ENCODE measurements around the gene RTEL1.

The RTEL1 gene

DNA sequence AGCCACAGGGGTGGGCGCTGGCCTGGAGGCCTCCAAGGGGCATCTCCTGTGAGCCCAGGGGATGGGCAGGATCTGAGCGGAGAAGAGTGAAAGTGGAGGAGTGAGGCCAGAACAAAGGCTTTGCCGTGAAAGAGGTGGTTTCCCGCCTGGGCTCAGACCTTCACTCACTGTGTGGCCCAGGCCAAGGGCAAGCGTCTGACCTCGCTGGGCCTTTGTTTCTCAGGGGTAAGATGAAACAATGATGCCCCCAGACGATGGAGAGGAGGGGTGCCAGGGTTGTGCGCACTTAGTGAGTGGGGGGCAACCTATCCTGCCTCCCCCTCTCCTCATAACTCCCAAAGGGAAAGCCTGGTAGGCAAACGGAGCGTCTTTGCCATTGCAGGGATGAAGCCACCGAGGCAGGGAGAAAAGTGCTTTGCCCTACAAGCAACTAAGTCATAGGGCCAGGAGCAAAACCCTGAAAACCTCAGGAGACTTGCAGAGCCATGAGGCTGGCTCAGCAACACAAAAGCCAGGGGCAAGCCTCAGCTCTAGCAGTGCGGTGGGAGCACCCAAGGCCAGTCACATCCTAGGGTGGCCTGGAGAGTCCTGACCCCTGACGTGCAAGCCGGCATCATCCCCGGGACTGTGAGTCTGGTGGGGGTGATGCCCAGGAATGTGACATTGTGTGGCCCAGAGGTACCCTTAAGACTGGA is 4.0 kb upstream of the RTEL1 start:
- TF ChIP-seq MYC (IDR thresholded peaks at IDR 0.05; ENCODE audit: low read depth, low read length) (no peak), POLR2A (IDR thresholded peaks at IDR 0.05; ENCODE audit: extremely low read depth, insufficient read length) (no peak)
- TF ChIP-seq, protein P1, sequence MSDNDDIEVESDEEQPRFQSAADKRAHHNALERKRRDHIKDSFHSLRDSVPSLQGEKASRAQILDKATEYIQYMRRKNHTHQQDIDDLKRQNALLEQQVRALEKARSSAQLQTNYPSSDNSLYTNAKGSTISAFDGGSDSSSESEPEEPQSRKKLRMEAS (IDR thresholded peaks at IDR 0.05; ENCODE audit: low read depth, low read length), result no peak
- TF ChIP-seq, protein P2, sequence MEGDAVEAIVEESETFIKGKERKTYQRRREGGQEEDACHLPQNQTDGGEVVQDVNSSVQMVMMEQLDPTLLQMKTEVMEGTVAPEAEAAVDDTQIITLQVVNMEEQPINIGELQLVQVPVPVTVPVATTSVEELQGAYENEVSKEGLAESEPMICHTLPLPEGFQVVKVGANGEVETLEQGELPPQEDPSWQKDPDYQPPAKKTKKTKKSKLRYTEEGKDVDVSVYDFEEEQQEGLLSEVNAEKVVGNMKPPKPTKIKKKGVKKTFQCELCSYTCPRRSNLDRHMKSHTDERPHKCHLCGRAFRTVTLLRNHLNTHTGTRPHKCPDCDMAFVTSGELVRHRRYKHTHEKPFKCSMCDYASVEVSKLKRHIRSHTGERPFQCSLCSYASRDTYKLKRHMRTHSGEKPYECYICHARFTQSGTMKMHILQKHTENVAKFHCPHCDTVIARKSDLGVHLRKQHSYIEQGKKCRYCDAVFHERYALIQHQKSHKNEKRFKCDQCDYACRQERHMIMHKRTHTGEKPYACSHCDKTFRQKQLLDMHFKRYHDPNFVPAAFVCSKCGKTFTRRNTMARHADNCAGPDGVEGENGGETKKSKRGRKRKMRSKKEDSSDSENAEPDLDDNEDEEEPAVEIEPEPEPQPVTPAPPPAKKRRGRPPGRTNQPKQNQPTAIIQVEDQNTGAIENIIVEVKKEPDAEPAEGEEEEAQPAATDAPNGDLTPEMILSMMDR (IDR thresholded peaks at IDR 0.05; ENCODE audit: low read depth, low read length), result no peak
- no peak for DNase-seq (ENCODE audit: low read depth)
- no peak overlapping the region for H3K4me3 ChIP-seq (ENCODE audit: low read depth, low read length)

DNA sequence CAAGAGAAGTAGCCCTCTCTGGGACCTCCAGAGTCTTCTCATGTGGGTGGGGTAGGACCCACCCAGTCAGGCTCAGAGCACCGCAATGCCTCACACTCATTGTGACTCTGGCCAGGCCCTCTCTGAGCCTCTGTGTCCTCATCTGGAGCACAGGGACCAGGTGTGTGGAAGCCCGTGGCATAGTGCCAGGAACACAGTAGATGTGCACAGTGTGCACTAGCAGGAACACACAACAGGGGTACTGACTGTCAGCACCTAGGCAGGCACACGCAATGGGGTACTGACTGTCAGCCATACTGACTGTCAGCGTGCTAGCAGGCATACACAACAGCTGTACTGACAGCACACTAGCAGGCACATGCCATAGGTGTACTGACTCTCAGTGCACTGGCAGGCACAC is 2.9 kb upstream of the RTEL1 start:
- no peak overlapping the region for H3K4me3 ChIP-seq (ENCODE audit: low read depth, low read length)
- no peak for DNase-seq (ENCODE audit: low read depth)
- TF ChIP-seq, protein P1 (IDR thresholded peaks at IDR 0.05; ENCODE audit: low read depth, low read length), result no peak
- TF ChIP-seq MYC (IDR thresholded peaks at IDR 0.05; ENCODE audit: low read depth, low read length) (no peak), POLR2A (IDR thresholded peaks at IDR 0.05; ENCODE audit: extremely low read depth, insufficient read length) (no peak)
- TF ChIP-seq, protein P2 (IDR thresholded peaks at IDR 0.05; ENCODE audit: low read depth, low read length), result no peak

DNA sequence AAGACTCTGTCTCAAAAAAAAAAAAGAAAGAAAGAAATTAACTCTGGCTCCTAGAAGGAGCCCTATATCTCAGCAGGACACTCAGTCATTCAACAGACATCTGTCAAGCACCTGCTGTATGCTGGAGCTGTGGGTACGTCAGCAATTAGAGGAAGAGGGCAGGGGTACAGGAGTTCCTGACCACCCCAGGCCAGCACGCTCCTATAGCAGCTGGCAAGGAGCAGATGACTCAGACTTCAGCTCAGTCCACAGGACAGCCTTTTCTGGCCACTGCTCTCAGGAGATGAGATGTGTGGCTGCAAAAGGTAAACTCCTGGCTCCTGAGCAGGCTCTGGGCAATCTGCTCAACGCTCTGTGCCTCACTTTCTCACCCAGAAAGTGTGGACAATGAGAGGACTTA is 1.7 kb upstream of the RTEL1 start:
- TF ChIP-seq, protein P1 (IDR thresholded peaks at IDR 0.05; ENCODE audit: low read depth, low read length), result no peak
- TF ChIP-seq, protein P2 (IDR thresholded peaks at IDR 0.05; ENCODE audit: low read depth, low read length), result no peak
- TF ChIP-seq MYC (IDR thresholded peaks at IDR 0.05; ENCODE audit: low read depth, low read length), result no peak
- no peak for TF ChIP-seq POLR2A (IDR thresholded peaks at IDR 0.05; ENCODE audit: extremely low read depth, insufficient read length)
- H3K4me3 ChIP-seq (ENCODE audit: low read depth, low read length), result no peak overlapping the region
- DNase-seq (ENCODE audit: low read depth), result no peak

DNA sequence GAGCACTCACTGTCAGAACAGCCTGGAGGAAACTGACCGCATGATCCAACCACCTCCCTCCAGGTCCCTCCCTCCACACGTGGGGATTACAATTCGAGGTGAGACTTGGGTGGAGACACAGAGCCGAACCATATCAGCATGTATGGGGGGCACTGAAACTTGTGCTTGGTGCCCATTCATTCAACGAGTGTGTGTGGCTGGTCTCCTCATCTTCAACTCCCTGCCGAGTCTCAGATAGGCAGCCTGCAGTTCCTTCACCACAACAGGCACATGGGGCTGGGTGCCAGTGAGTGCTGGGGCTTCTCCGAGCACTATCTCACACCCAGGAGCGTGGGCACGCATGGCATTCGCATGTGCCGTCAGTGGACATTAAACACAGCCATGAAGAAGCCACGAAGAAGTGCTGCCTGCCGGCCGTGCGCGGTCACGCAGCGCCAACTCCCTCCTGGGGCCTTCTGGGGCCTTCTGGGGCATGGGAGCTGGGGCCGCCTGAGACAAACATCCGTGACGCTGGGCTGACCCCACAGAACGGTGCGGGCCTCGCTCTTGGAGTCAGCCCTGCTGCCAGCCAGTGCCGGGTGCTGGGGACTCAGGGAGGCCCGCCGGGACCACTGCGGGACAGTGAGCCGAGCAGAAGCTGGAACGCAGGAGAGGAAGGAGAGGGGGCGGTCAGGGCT is 714 bp upstream of the RTEL1 start:
- TF ChIP-seq, protein P2 (IDR thresholded peaks at IDR 0.05; ENCODE audit: low read depth, low read length), result no peak
- no peak for TF ChIP-seq POLR2A (IDR thresholded peaks at IDR 0.05; ENCODE audit: extremely low read depth, insufficient read length)
- no peak for TF ChIP-seq MYC (IDR thresholded peaks at IDR 0.05; ENCODE audit: low read depth, low read length)
- no peak overlapping the region for H3K4me3 ChIP-seq (ENCODE audit: low read depth, low read length)
- DNase-seq (ENCODE audit: low read depth), result no peak

DNA sequence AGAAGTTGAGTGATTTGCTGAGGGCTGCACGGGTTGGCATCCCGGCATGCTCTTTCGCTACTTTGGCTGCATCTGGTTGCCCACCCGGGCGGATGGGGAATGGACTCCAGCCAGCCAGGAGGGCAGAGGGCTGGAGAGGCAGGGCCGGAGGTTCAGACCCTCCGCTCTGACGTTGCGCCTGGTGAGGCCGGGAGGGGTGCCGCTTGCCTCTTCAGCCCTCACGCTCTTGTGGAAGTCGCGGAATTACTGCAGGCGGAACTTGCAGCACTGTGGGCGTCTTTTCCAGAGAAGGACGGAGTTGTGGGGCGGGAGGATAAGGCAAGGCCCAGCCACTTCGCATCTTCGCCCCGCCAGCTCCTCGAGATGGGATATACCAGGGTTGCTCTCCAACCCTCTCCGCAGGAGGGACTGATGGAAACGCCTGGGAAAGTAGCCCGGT is 656 bp downstream of the RTEL1 start:
- TF ChIP-seq POLR2A (IDR thresholded peaks at IDR 0.05; ENCODE audit: extremely low read depth, insufficient read length) (no peak), MYC (IDR thresholded peaks at IDR 0.05; ENCODE audit: low read depth, low read length) (no peak)
- TF ChIP-seq, protein P2 (IDR thresholded peaks at IDR 0.05; ENCODE audit: low read depth, low read length), result no peak
- TF ChIP-seq, protein P1 (IDR thresholded peaks at IDR 0.05; ENCODE audit: low read depth, low read length), result no peak
- peak; percentile 69 for DNase-seq (ENCODE audit: low read depth)
- peak overlapping the region; percentile 92 for H3K4me3 ChIP-seq (ENCODE audit: low read depth, low read length)

Measured in NB4 (cell line).